GM12878 (cell line): ENCODE data around the gene COL27A1. TPM values are rescaled to one million over a fixed set of nuclear protein-coding genes. Genes with fewer than 3 reads are reported as not detected.

Experiments
- ATAC-seq: fragments of 200-7000 bp; cut with Tn5 transposase; 3 replicates; pipeline ENCODE4 v1.9.1; 2020; ENCODE audit warnings: mild to moderate bottlenecking, moderate library complexity
- BruUV-seq: library from RNA; stranded (reverse); fragments of 400-500 nt; replicated peaks from 2 replicates; lab custom pipeline; 2021; lab: Mats Ljungman, UMichigan
- CTCF ChIA-PET: fragments of 300-600 bp; sonication (Branson Sonifier 250); formaldehyde crosslinking; extraction: SDS; loops from one replicate; lab custom pipeline; 2021; ENCODE audit warnings: inconsistent platforms; lab: Yijun Ruan, JAX
- POLR2A ChIA-PET: fragments of 350-600 bp; formaldehyde crosslinking; extraction: SDS; loops from one replicate; lab custom pipeline; 2021; ENCODE audit warnings: inconsistent platforms; lab: Charles Lee
- RAD21 ChIA-PET: fragments of 300-600 bp; sonication (Branson Sonifier 250); formaldehyde crosslinking; loops from one replicate; lab custom pipeline; 2023; ENCODE audit warnings: antibody characterized with exemption; ENCODE audit not compliant: unreplicated experiment; lab: Charles Lee
- SMC1A ChIA-PET: fragments of 300-600 bp; sonication (Branson Sonifier 250); formaldehyde crosslinking; loops from one replicate; lab custom pipeline; 2023; ENCODE audit not compliant: unreplicated experiment, uncharacterized antibody; lab: Charles Lee
- DNase-seq: peaks from one replicate; pipeline ENCODE4 v3.0.0-alpha.2; 2011; ENCODE audit warnings: low read depth, low spot score
- FAIRE-seq: peaks from 3 replicates; lab custom pipeline; 2011; peaks lifted over from hg19 to GRCh38; lab: Jason Lieb, UNC
- H2AFZ ChIP-seq: 2 replicates; pipeline ENCODE4 v1.6.0; 2011; ENCODE audit warnings: low read depth, low read length, control low read depth; ENCODE audit not compliant: control insufficient read depth
- H3K27ac ChIP-seq: 2 replicates; pipeline ENCODE4 v1.5.1; 2011; ENCODE audit warnings: control low read depth; ENCODE audit not compliant: control insufficient read depth, insufficient read depth
- H3K27me3 ChIP-seq, 2 experiments: replicated peaks in 1 of 2; 2 replicates each; pipeline versions ENCODE4 v1.6.0 to v1.6.1; 2011; ENCODE audit warnings: low read length in 1 of 2; ENCODE audit not compliant: control insufficient read depth in 2 of 2, insufficient read depth in 2 of 2
- H3K36me3 ChIP-seq, 2 experiments: 2 replicates each; pipeline ENCODE4 v1.5.1; 2011; ENCODE audit warnings: low read length in 1 of 2; ENCODE audit not compliant: control insufficient read depth in 2 of 2, insufficient read depth in 2 of 2
- H3K4me1 ChIP-seq: 2 replicates; pipeline ENCODE4 v1.6.1; 2011; ENCODE audit warnings: mild to moderate bottlenecking, low read length, moderate library complexity, mixed read lengths; ENCODE audit not compliant: control insufficient read depth, insufficient read depth
- H3K4me2 ChIP-seq: 2 replicates; pipeline ENCODE4 v1.6.0; 2011; ENCODE audit warnings: control low read depth; ENCODE audit not compliant: control insufficient read depth, insufficient read depth
- H3K4me3 ChIP-seq: fragments of 200-600 bp; sonication (generic); 2 replicates; pipeline ENCODE4 v1.5.1; 2016
- H3K79me2 ChIP-seq: 2 replicates; pipeline ENCODE4 v1.6.0; 2011; ENCODE audit warnings: low read length; ENCODE audit not compliant: control insufficient read depth, insufficient read depth
- H3K9ac ChIP-seq: 2 replicates; pipeline ENCODE4 v1.8.0; 2011; ENCODE audit warnings: low read length, control low read depth, mixed read lengths; ENCODE audit not compliant: control insufficient read depth, insufficient read depth
- H3K9me3 ChIP-seq: replicated peaks from 3 replicates; pipeline ENCODE4 v1.5.1; 2011; ENCODE audit warnings: mild to moderate bottlenecking, low read length; ENCODE audit not compliant: control insufficient read depth, insufficient read depth
- H4K20me1 ChIP-seq: 2 replicates; pipeline ENCODE4 v1.6.0; 2011; ENCODE audit not compliant: control insufficient read depth, insufficient read depth
- ATF7 ChIP-seq: fragments of 450-650 bp; IDR thresholded peaks from 2 replicates; pipeline ENCODE4 v1.6.1; 2016; ENCODE audit warnings: low read depth, mild to moderate bottlenecking
- HCFC1 ChIP-seq: fragments of 150-350 bp; IDR thresholded peaks from 2 replicates; pipeline ENCODE4 v1.6.1; 2014; ENCODE audit warnings: low read length
- PKNOX1 ChIP-seq: fragments of 450-650 bp; IDR thresholded peaks from 2 replicates; pipeline ENCODE4 v1.6.1; 2016; ENCODE audit warnings: mild to moderate bottlenecking
- RAD21 ChIP-seq: IDR thresholded peaks from 2 replicates; pipeline ENCODE4 v1.6.1; 2011; ENCODE audit warnings: mild to moderate bottlenecking, low read depth, low read length, moderate library complexity; ENCODE audit not compliant: insufficient read depth
- TAF1 ChIP-seq: IDR thresholded peaks from 2 replicates; pipeline ENCODE4 v1.6.1; 2011; ENCODE audit warnings: mild to moderate bottlenecking, low read depth, low read length, borderline replicate concordance
- ZNF687 ChIP-seq: fragments of 450-650 bp; IDR thresholded peaks from 2 replicates; pipeline ENCODE4 v1.6.1; 2017; ENCODE audit warnings: mild to moderate bottlenecking, moderate library complexity
- WGBS: methylation state at CpG from one replicate; pipeline ENCODE4 v1.1.6; 2016; ENCODE audit warnings: low lambda C conversion rate; ENCODE audit not compliant: insufficient replicate concordance, insufficient coverage; ENCODE audit errors: missing lambda C conversion rate; 5-methylcytosine and 5-hydroxymethylcytosine counted together
- in situ Hi-C: fragments of 300-500 bp; cut with MboI; formaldehyde crosslinking; loops from 9 replicates; pipeline ENCODE4 v1.14.3; 2018; ENCODE audit warnings: mixed read lengths
- intact Hi-C: fragments of 100-400 bp; cut with micrococcal nuclease; formaldehyde crosslinking; loops from one replicate; pipeline ENCODE4 v1.14.2; 2022; ENCODE audit not compliant: unreplicated experiment
- polyA plus RNA-seq, 11 experiments: library from polyadenylated mRNA; depleted of rRNA in 4 of 11; unstranded in 6 of 11; stranded (reverse) in 5 of 11; fragments of >200 nt; fragmentation: Nextera tagmentation in 4 of 11; fragmentation: Illumina TruSeq in 1 of 11; extraction: Ambion mirVana in 4 of 11; extraction: Trizol in 1 of 11; gene quantifications; 1 replicate in 1 of 11; 2 replicates in 10 of 11; pipeline versions ENCODE4 v1.2.1 to v1.2.3, GENCODE V29; 2011 to 2016; ENCODE audit warnings: inconsistent platforms in 2 of 11, missing spikeins in 2 of 11, low read depth in 1 of 11
- total RNA-seq, 4 experiments: library from RNA; depleted of rRNA in 3 of 4; stranded (reverse); fragments of >200 nt in 3 of 4; fragmentation: Illumina TruSeq in 1 of 4; extraction: Trizol in 1 of 4; gene quantifications; 2 replicates each; pipeline versions ENCODE4 v1.2.1 to v1.2.3, GENCODE V29; 2013 to 2021

Gene COL27A1
- total and polyA plus RNA-seq, 10 of the 15 experiments (the other 5 are each of a cell fraction or from before 2014, with no cell fraction given), result 0.10 TPM; not detected in 9

GRCh38 chr9:114288193-114289091, 133.1 kb downstream of the COL27A1 start:
- H3K27ac ChIP-seq, result no peak overlapping the region
- no peak for FAIRE-seq
- RAD21 ChIA-PET, result no interaction called here
- ATAC-seq, result no peak
- intact Hi-C loops (no loop called here), in situ Hi-C loops (loop anchor here (10.0 to 25.0 kb wide), 2 partner anchors 134 to 201 kb away; partner anchors contain the start of genes AMBP, COL27A1 and KIF12)
- WGBS, result 51% methylated on average over 23 of the region's 23 CpGs
- H3K27me3 ChIP-seq, result peaks cover 0 to 1% of the 10 kb centered on the region in 2 experiments; a peak in 1 of 4 replicates
- BruUV-seq, result no TSS peak
- no peaks in the 10 kb centered on the region for H3K4me1 ChIP-seq
- H3K9ac ChIP-seq, result no peak overlapping the region
- 0 out of 2 replicates have a peak, but pooled peaks cover 2% of the 10 kb centered on the region for H4K20me1 ChIP-seq
- H3K9me3 ChIP-seq, result no peaks in the 10 kb centered on the region
- H3K4me2 ChIP-seq, result no peak overlapping the region
- SMC1A ChIA-PET, result interaction anchor here (0.5 kb wide), 1 partner anchor 1853 kb away, joined by 3 read pairs; no protein-coding TSS in a partner anchor
- H3K4me3 ChIP-seq, result no peak overlapping the region
- H3K36me3 ChIP-seq, result no peaks in the 10 kb centered on the region
- DNase-seq, result no peak
- no peaks in the 10 kb centered on the region for H3K79me2 ChIP-seq
- POLR2A ChIA-PET, result no interaction called here
- TF ChIP-seq TAF1 (no peak), ATF7 (no peak), ZNF687 (no peak), HCFC1 (no peak), RAD21 (no peak), PKNOX1 (no peak)
- no peak overlapping the region for H2AFZ ChIP-seq
- CTCF ChIA-PET, result no interaction called here
